Thyroid gland (tissue), 4 donors: ENCODE results near the gene ZC3H18. TPM values are rescaled to one million over a fixed set of nuclear protein-coding genes. Genes with fewer than 3 reads are reported as not detected.
A peak's percentile ranks its signal among the peaks of the same experiment; 100 is the strongest.

Experiments used
- DNase-seq, 2 donors: peaks; one replicate each; pipeline ENCODE4 v3.0.0-alpha.2; 2019
- H3K27ac ChIP-seq, 3 donors: fragments of 200-600 bp; sonication (generic); 1 replicate in 2 of 3; 2 replicates in 1 of 3; pipeline ENCODE4 v1.5.1; 2016 to 2019; ENCODE audit warnings: mild to moderate bottlenecking in 1 of 3, moderate library complexity in 1 of 3
- H3K27me3 ChIP-seq: fragments of 200-600 bp; sonication (generic); one replicate; pipeline ENCODE4 v1.5.1; 2019
- H3K36me3 ChIP-seq, 2 donors: fragments of 200-600 bp; sonication (generic); one replicate each; pipeline ENCODE4 v1.5.1; 2016 to 2019
- H3K4me1 ChIP-seq, 2 donors: fragments of 200-600 bp; sonication (generic); one replicate each; pipeline ENCODE4 v1.5.1; 2017 to 2019
- H3K4me3 ChIP-seq, 3 donors: fragments of 200-600 bp; sonication (generic); replicated peaks in 1 of 3; 1 replicate in 2 of 3; 2 replicates in 1 of 3; pipeline ENCODE4 v1.5.1; 2016; ENCODE audit warnings: mild to moderate bottlenecking in 1 of 3
- H3K9me3 ChIP-seq: fragments of 200-600 bp; sonication (generic); one replicate; pipeline ENCODE4 v1.5.1; 2017
- POLR2A ChIP-seq, 2 donors: fragments of 450-650 bp; IDR thresholded peaks; one replicate each; pipeline ENCODE4 v1.6.1; 2017; ENCODE audit warnings: antibody characterized with exemption in 2 of 2, mild to moderate bottlenecking in 2 of 2, moderate library complexity in 1 of 2
- WGBS, 2 donors: methylation state at CpG; one replicate each; pipeline ENCODE4 v1.1.5; 2017; 5-methylcytosine and 5-hydroxymethylcytosine counted together
- intact Hi-C: fragments of 100-400 bp; cut with DNase I; formaldehyde crosslinking; loops from one replicate; pipeline ENCODE4 v1.15.1; 2023
- total RNA-seq, 4 donors: library from RNA; depleted of rRNA; stranded (reverse); fragments of >200 nt; gene quantifications; one replicate each; pipeline ENCODE4 v1.2.3, GENCODE V29; 2016
- TF ChIP-seq, protein P1 (sequence below), 6 experiments: fragments of 200-600 bp in 3 of 6; fragments of 450-650 bp in 3 of 6; sonication (generic) in 3 of 6; IDR thresholded peaks; one replicate each; pipeline ENCODE4 v1.5.1; 2016 to 2019; ENCODE audit warnings: antibody characterized with exemption in 6 of 6, mild to moderate bottlenecking in 2 of 6, inconsistent platforms in 1 of 6, moderate library complexity in 1 of 6

The ZC3H18 gene
- total RNA-seq, 4 donors from 2014 or later, result 14.8 to 25.5 (median 20.9) TPM

DNA sequence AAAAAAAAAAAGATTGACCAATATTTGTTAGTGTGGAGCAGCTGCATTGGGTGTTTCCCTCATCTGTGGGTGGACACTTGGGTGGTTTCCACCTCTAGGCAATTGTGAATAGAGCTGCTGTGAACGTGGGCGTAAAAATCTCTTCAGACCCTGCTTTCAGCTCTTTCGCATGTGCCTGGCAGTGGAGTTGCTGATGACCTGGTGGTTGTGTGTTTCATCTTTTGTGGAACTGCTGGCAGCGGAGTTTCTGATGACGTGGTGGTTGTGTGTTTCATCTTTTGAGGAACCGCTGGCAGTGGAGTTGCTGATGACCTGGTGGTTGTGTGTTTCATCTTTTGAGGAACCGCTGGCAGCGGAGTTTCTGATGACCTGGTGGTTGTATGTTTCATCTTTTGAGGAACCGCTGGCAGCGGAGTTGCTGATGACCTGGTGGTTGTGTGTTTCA, 21.4 kb downstream of the ZC3H18 start:
- H3K4me3 ChIP-seq, result no peak overlapping the region
- H3K36me3 ChIP-seq, result peaks cover 23 to 34% of the 10 kb centered on the region in 2 donors
- peak in 1 of 2 donors; percentile 17 for DNase-seq
- no peaks in the 10 kb centered on the region for H3K9me3 ChIP-seq
- intact Hi-C loops, result no loop called here
- H3K4me1 ChIP-seq, result no peaks in the 10 kb centered on the region
- H3K27me3 ChIP-seq, result no peaks in the 10 kb centered on the region
- 80 to 90% methylated on average over 10 of the region's 10 CpGs for WGBS, 2 donors
- TF ChIP-seq POLR2A (IDR thresholded peaks at IDR 0.05), result no peak
- TF ChIP-seq, protein P1, sequence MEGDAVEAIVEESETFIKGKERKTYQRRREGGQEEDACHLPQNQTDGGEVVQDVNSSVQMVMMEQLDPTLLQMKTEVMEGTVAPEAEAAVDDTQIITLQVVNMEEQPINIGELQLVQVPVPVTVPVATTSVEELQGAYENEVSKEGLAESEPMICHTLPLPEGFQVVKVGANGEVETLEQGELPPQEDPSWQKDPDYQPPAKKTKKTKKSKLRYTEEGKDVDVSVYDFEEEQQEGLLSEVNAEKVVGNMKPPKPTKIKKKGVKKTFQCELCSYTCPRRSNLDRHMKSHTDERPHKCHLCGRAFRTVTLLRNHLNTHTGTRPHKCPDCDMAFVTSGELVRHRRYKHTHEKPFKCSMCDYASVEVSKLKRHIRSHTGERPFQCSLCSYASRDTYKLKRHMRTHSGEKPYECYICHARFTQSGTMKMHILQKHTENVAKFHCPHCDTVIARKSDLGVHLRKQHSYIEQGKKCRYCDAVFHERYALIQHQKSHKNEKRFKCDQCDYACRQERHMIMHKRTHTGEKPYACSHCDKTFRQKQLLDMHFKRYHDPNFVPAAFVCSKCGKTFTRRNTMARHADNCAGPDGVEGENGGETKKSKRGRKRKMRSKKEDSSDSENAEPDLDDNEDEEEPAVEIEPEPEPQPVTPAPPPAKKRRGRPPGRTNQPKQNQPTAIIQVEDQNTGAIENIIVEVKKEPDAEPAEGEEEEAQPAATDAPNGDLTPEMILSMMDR (IDR thresholded peaks at IDR 0.05), result no peak
- no peak overlapping the region for H3K27ac ChIP-seq

DNA sequence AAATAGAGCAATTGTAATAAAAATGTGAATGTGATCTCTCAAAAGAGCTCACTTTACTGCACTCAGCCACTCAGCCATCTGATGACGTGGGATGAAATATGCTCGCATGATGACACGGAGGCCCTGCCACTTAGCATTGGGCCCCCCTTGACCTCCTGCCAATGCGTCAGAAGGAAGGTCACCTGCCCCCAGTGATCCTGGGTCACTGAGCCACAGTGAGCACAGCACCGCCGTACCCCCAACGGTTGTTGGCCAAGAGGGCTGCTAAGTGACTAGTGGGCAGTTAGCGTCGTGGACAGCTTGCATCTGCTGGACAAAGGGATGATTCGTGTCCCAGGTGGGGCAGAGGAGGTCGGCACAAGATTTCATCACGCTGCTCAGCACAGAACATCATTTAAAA, 22.9 kb downstream of the ZC3H18 start:
- DNase-seq, result no peak
- intact Hi-C loops, result no loop called here
- WGBS, 2 donors, result 96 to 98% methylated on average over 12 of the region's 12 CpGs
- Histone ChIP-seq H3K9me3 (no peaks in the 10 kb centered on the region), H3K36me3 (peaks cover 13 to 22% of the 10 kb centered on the region in 2 donors), H3K4me1 (no peaks in the 10 kb centered on the region), H3K4me3 (no peak overlapping the region), H3K27ac (no peak overlapping the region), H3K27me3 (no peaks in the 10 kb centered on the region)
- TF ChIP-seq, protein P1 (IDR thresholded peaks at IDR 0.05), result no peak
- TF ChIP-seq POLR2A (IDR thresholded peaks at IDR 0.05), result no peak

DNA sequence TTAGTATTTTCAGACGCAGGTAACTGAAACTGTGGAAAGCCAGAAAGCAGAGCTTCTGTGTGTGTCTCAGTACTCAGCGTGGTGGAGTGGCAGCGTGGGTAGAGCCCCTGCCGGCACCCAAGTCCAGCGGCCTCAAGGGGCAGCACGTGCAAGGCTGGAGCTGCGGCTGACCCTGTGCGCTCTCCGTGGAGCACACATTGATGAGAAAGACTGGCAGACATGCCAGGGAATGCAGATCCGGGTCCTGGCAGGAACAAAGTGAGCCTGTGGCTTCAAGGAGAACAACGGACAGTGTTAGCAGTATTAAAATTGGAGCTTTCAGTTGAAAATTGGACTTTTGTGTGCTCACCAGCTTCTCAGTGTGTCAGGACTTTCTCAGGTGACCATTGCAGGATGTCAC, 23.3 kb downstream of the ZC3H18 start:
- H3K27ac ChIP-seq, result no peak overlapping the region

DNA sequence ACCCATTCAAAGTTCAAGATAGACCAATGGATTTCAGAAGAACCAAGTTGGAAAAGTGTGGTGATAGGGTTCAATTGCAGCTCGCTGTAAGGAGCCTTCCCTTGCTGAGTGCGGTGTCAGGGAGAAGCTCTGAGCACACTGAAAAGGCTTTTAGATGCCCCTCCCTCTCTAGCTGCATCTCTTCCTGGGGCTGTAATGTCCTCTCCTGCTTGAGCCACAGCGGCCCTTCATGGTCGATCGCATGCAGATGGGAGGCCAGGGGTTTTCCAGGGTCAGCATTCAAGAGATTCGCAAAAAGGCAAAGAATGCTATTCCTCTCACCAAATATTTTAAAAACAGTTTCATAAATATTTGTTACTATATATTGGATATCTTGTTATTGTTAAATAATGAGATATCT, 23.7 kb downstream of the ZC3H18 start:
- TF ChIP-seq POLR2A (IDR thresholded peaks at IDR 0.05), result no peak
- TF ChIP-seq, protein P1 (IDR thresholded peaks at IDR 0.05), result no peak
- Histone ChIP-seq H3K36me3 (peaks cover 17 to 19% of the 10 kb centered on the region in 2 donors), H3K9me3 (no peaks in the 10 kb centered on the region), H3K4me1 (no peaks in the 10 kb centered on the region), H3K27me3 (no peaks in the 10 kb centered on the region), H3K4me3 (no peak overlapping the region), H3K27ac (no peak overlapping the region)
- intact Hi-C loops, result no loop called here
- 81 to 82% methylated on average over 6 of the region's 6 CpGs for WGBS, 2 donors
- no peak for DNase-seq

More for the DNA sequence above, 23.3 kb downstream of the ZC3H18 start:
- H3K4me3 ChIP-seq, result no peak overlapping the region
- H3K9me3 ChIP-seq, result no peaks in the 10 kb centered on the region
- no peak for TF ChIP-seq POLR2A (IDR thresholded peaks at IDR 0.05)
- TF ChIP-seq, protein P1 (IDR thresholded peaks at IDR 0.05), result no peak
- no peaks in the 10 kb centered on the region for H3K4me1 ChIP-seq
- 63 to 65% methylated on average over 11 of the region's 11 CpGs for WGBS, 2 donors
- H3K27me3 ChIP-seq, result no peaks in the 10 kb centered on the region
- H3K36me3 ChIP-seq, result peaks cover 13 to 18% of the 10 kb centered on the region in 2 donors
- intact Hi-C loops, result no loop called here
- no peak for DNase-seq

DNA sequence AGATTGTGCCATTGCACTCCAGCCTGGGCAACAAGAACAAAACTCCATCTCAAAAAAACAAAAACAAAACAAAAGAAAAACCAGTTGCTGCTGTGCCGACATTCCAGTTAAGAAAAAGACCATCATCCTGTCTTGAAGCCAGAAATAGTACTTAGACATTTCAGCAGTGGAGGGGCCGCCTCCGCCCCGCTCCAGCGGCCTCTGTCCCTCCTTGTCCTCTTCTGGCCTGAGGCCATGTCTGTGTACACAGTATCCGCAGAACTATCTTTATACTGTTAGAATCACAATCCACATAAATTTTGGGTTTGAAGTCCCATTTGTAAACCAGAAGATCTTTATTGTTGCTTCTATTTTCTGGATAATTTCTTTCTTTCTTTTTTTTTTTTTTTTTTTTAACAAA, 24.9 kb downstream of the ZC3H18 start:
- WGBS, 2 donors, result 77 to 81% methylated on average over 6 of the region's 6 CpGs
- Histone ChIP-seq H3K9me3 (no peaks in the 10 kb centered on the region), H3K36me3 (peaks cover 20 to 22% of the 10 kb centered on the region in 2 donors), H3K27me3 (no peaks in the 10 kb centered on the region), H3K4me1 (peaks cover 0 to 7% of the 10 kb centered on the region in 2 donors), H3K4me3 (no peak overlapping the region), H3K27ac (no peak overlapping the region)
- TF ChIP-seq, protein P1 (IDR thresholded peaks at IDR 0.05), result no peak
- TF ChIP-seq POLR2A (IDR thresholded peaks at IDR 0.05), result no peak
- DNase-seq, result no peak
- intact Hi-C loops, result no loop called here
